Gastroesophageal sphincter (tissue), 4 donors: ENCODE measurements around the gene ZNF362. TPM values are rescaled to one million over a fixed set of nuclear protein-coding genes. Genes with fewer than 3 reads are reported as not detected.

Source experiments
- ATAC-seq: fragments of 150-250 bp; one replicate; pipeline ENCODE4 v1.9.1; 2016; ENCODE audit warnings: mild to moderate bottlenecking, moderate library complexity
- H3K27ac ChIP-seq, 4 donors: fragments of 200-600 bp; sonication (generic) in 3 of 4; 1 replicate in 3 of 4; 2 replicates in 1 of 4; pipeline ENCODE4 v1.5.1; 2016 to 2019
- H3K27me3 ChIP-seq: fragments of 200-600 bp; sonication (generic); one replicate; pipeline ENCODE4 v1.5.1; 2019
- H3K36me3 ChIP-seq, 2 donors: fragments of 200-600 bp; sonication (generic); one replicate each; pipeline ENCODE4 v1.5.1; 2019; ENCODE audit warnings: control low read depth in 1 of 2
- H3K4me1 ChIP-seq, 3 donors: fragments of 200-600 bp; sonication (generic); 1 replicate in 2 of 3; 2 replicates in 1 of 3; pipeline ENCODE4 v1.5.1; 2016 to 2019; ENCODE audit warnings: control low read depth in 2 of 3
- H3K4me3 ChIP-seq, 2 donors: fragments of 200-600 bp; sonication (generic); one replicate each; pipeline ENCODE4 v1.5.1; 2019; ENCODE audit warnings: mild to moderate bottlenecking in 1 of 2, moderate library complexity in 1 of 2
- H3K9me3 ChIP-seq, 3 donors: fragments of 200-600 bp; sonication (generic); one replicate each; pipeline ENCODE4 v1.5.1; 2017 to 2019; ENCODE audit warnings: control low read depth in 2 of 3
- EP300 ChIP-seq: sonication (generic); formaldehyde crosslinking; IDR thresholded peaks from one replicate; pipeline ENCODE4 v1.6.1; 2017; ENCODE audit warnings: antibody characterized with exemption, mild to moderate bottlenecking
- POLR2A ChIP-seq, 2 donors: fragments of 450-650 bp; IDR thresholded peaks; one replicate each; pipeline ENCODE4 v1.6.1; 2017; ENCODE audit warnings: antibody characterized with exemption in 2 of 2, mild to moderate bottlenecking in 2 of 2, moderate library complexity in 1 of 2
- POLR2AphosphoS5 ChIP-seq: sonication (generic); formaldehyde crosslinking; IDR thresholded peaks from one replicate; pipeline ENCODE4 v1.6.1; 2017; ENCODE audit warnings: antibody characterized with exemption
- whole genome bisulfite sequencing, 2 donors: methylation state at CpG; one replicate each; pipeline ENCODE4 v1.1.5; 2018; ENCODE audit warnings: low coverage in 1 of 2; 5-methylcytosine and 5-hydroxymethylcytosine counted together
- total RNA-seq, 4 donors: library from RNA; depleted of rRNA; stranded (reverse); fragments of >200 nt; gene quantifications; one replicate each; pipeline ENCODE4 v1.1.0, GENCODE V29; 2016
- TF ChIP-seq, protein P1 (sequence below), 4 experiments: fragments of 200-600 bp in 2 of 4; fragments of 450-650 bp in 2 of 4; sonication (generic) in 1 of 4; IDR thresholded peaks; one replicate each; pipeline ENCODE4 v1.5.1; 2017 to 2019; ENCODE audit warnings: antibody characterized with exemption in 4 of 4, mild to moderate bottlenecking in 2 of 4, moderate library complexity in 2 of 4

The ZNF362 gene
- total RNA-seq, 4 donors from 2014 or later: 14.6 to 29.2 (median 24.1) TPM

DNA sequence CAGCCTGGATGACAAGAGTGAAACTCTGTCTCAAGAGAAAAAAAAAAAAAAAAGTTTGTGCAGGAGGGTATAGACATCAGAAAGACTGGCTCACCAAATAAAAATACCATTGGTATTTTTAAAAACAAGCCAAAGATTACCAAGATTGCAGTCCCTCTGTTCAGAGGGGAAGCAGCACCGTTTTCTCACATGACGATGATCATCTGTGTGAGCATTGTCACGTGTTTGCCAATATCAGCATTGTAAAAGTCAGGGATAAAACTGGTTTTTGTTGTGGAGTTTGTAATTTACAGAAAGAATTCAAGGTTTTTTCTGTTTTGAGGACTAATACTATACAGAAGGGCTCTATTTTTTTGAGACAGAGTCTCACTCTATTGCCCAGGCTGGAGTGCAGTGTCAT is 26.5 kb downstream of the ZNF362 start:
- 82 to 83% methylated on average over 3 of the region's 3 CpGs for WGBS, 2 donors
- H3K9me3 ChIP-seq: no peaks in the 10 kb centered on the region
- H3K4me3 ChIP-seq: no peak overlapping the region
- TF ChIP-seq, protein P1, sequence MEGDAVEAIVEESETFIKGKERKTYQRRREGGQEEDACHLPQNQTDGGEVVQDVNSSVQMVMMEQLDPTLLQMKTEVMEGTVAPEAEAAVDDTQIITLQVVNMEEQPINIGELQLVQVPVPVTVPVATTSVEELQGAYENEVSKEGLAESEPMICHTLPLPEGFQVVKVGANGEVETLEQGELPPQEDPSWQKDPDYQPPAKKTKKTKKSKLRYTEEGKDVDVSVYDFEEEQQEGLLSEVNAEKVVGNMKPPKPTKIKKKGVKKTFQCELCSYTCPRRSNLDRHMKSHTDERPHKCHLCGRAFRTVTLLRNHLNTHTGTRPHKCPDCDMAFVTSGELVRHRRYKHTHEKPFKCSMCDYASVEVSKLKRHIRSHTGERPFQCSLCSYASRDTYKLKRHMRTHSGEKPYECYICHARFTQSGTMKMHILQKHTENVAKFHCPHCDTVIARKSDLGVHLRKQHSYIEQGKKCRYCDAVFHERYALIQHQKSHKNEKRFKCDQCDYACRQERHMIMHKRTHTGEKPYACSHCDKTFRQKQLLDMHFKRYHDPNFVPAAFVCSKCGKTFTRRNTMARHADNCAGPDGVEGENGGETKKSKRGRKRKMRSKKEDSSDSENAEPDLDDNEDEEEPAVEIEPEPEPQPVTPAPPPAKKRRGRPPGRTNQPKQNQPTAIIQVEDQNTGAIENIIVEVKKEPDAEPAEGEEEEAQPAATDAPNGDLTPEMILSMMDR (IDR thresholded peaks at IDR 0.05): no peak
- TF ChIP-seq POLR2A (IDR thresholded peaks at IDR 0.05): no peak
- no peak for TF ChIP-seq POLR2AphosphoS5
- no peak for TF ChIP-seq EP300
- H3K4me1 ChIP-seq: peaks cover 0 to 12% (median 0%) of the 10 kb centered on the region in 3 donors
- no peak overlapping the region for H3K27ac ChIP-seq
- no peaks in the 10 kb centered on the region for H3K27me3 ChIP-seq
- H3K36me3 ChIP-seq: peaks cover 0 to 78% of the 10 kb centered on the region in 2 donors
- no peak for ATAC-seq

DNA sequence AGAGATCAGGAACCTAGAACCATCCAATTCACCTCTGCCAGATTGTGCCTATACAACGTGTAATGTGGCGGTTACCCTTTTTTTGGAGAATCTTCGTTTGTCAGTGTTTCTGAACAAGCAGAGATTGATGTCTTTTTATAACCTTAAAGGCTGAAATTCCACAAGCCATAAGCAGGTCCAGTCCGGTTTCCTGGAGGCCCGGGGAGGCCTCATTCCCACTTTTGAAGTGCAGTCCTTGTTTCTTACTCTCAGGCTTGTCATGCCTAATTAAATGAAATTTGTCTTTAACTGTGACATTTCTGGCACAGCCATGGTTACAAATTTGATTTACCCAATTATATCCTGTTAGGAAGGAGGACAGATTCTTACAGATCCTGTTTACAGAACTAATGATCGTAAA is 27.8 kb downstream of the ZNF362 start:
- no peaks in the 10 kb centered on the region for H3K9me3 ChIP-seq
- ATAC-seq: no peak
- TF ChIP-seq, protein P1 (IDR thresholded peaks at IDR 0.05): no peak
- TF ChIP-seq POLR2A (IDR thresholded peaks at IDR 0.05) (no peak), POLR2AphosphoS5 (no peak), EP300 (no peak)
- H3K27me3 ChIP-seq: no peaks in the 10 kb centered on the region
- H3K4me1 ChIP-seq: peaks cover 0 to 17% (median 0%) of the 10 kb centered on the region in 3 donors
- no peak overlapping the region for H3K4me3 ChIP-seq
- WGBS, 2 donors: 80 to 82% methylated on average over 6 of the region's 6 CpGs
- H3K27ac ChIP-seq: no peak overlapping the region
- H3K36me3 ChIP-seq: peaks cover 0 to 70% of the 10 kb centered on the region in 2 donors

DNA sequence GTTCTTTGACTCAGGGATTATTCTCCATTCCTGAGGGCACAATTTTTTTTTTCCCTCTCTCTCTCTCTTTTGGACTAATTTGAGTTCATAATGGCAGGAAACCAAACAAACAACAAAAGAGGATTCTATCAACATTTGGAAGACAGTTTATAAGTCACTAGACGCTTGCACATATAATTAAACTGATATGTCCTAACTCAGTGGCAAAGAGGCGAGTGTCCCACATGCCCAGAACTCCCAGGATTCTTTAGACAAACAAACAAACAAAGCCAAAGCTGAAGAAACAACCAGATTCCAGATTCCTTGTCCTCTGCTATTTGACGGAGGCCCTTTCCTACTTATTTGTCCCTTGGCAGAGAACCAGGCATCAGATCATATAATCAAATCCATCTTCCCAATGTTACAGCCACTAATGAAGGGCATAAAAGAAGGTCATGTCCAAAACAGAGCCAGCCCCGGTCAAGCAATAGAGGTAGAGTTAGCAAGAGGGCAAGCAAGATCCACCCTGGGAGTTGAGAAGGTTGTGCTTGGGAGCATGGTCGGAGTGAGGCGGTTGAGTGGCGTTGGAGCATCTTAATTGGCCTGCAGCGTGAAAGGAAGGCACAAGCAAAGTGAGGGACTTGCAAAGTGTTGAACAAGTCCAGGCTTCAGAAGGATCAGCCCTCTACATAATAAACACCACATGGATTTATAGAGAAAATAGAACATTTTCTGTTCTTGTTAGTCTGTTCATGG is 30.3 kb downstream of the ZNF362 start:
- no peaks in the 10 kb centered on the region for H3K27me3 ChIP-seq
- H3K4me1 ChIP-seq: peaks cover 0 to 23% (median 0%) of the 10 kb centered on the region in 3 donors
- no peak overlapping the region for H3K4me3 ChIP-seq
- peaks cover 0 to 55% of the 10 kb centered on the region in 2 donors for H3K36me3 ChIP-seq
- ATAC-seq: no peak
- no peak for TF ChIP-seq EP300
- TF ChIP-seq POLR2AphosphoS5: no peak
- TF ChIP-seq, protein P1 (IDR thresholded peaks at IDR 0.05): no peak
- no peak for TF ChIP-seq POLR2A (IDR thresholded peaks at IDR 0.05)
- 75 to 77% methylated on average over 7 to 8 of the region's 8 CpGs for WGBS, 2 donors
- no peak overlapping the region for H3K27ac ChIP-seq
- no peaks in the 10 kb centered on the region for H3K9me3 ChIP-seq

DNA sequence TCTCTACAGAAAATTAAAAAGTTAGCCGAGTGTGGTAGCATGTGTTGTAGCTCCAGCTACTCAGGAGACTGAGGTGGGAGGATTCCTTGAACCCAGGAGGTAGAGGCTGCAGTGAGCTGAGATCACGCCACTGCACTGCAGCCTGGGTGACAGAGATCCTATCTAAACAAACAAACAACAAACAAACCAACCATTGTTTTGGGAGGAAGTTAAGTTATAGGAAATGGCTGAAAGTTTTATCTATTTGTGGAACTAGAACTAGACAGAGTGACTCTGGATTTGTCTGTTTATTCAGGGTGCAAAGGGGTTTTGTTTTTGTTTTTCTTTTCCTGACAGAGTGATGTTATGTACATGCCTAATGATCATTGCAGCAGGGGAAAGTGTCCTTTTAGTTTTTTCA is 31.0 kb downstream of the ZNF362 start:
- no peak overlapping the region for H3K27ac ChIP-seq
- peaks cover 0 to 48% of the 10 kb centered on the region in 2 donors for H3K36me3 ChIP-seq
- no peak for ATAC-seq
- peaks cover 0 to 23% (median 0%) of the 10 kb centered on the region in 3 donors for H3K4me1 ChIP-seq
- H3K9me3 ChIP-seq: no peaks in the 10 kb centered on the region
- WGBS, 2 donors: 87 to 92% methylated on average over 2 of the region's 2 CpGs
- no peak for TF ChIP-seq POLR2A (IDR thresholded peaks at IDR 0.05)
- TF ChIP-seq, protein P1 (IDR thresholded peaks at IDR 0.05): no peak
- TF ChIP-seq POLR2AphosphoS5: no peak
- no peak for TF ChIP-seq EP300
- no peaks in the 10 kb centered on the region for H3K27me3 ChIP-seq
- no peak overlapping the region for H3K4me3 ChIP-seq
